Activated T-cell treated with anti-CD3 and anti-CD28 coated beads, Interleukin-2, amount 50 U/mL, for 72 hours (primary cell): Measurements from ENCODE around the gene PCSK5. TPM values are rescaled to one million over a fixed set of nuclear protein-coding genes. Genes with fewer than 3 reads are reported as not detected.

ENCODE experiments used
- ATAC-seq, 2 donors: fragments of 150-1000 bp; cut with Tn5 transposase; replicated peaks in 1 of 2; 2 replicates each; pipeline ENCODE4 v1.10.0; 2021; ENCODE audit warnings: moderate library complexity in 2 of 2, mild to moderate bottlenecking in 1 of 2
- DNase-seq, 2 donors: peaks; one replicate each; pipeline ENCODE4 v3.0.0; 2021 to 2022; ENCODE audit warnings: mixed read lengths in 1 of 2
- H3K27ac Mint-ChIP-seq: one replicate; pipeline ENCODE4 v1.8.0; 2022; ENCODE audit warnings: mild to moderate bottlenecking, moderate library complexity, mixed read lengths
- H3K27me3 Mint-ChIP-seq: one replicate; pipeline ENCODE4 v1.8.0; 2022; ENCODE audit warnings: low read depth, mixed read lengths
- H3K36me3 Mint-ChIP-seq, 2 donors: one replicate each; pipeline ENCODE4 v1.8.0; 2022; ENCODE audit warnings: mixed read lengths in 2 of 2, mild to moderate bottlenecking in 1 of 2; ENCODE audit not compliant: insufficient read depth in 2 of 2
- H3K4me1 Mint-ChIP-seq: one replicate; pipeline ENCODE4 v1.8.0; 2022; ENCODE audit warnings: low read depth, mixed read lengths
- H3K4me3 Mint-ChIP-seq, 2 donors: one replicate each; pipeline ENCODE4 v1.8.0; 2022; ENCODE audit warnings: mild to moderate bottlenecking in 2 of 2, mixed read lengths in 2 of 2, moderate library complexity in 2 of 2
- H3K9me3 Mint-ChIP-seq, 2 donors: one replicate each; pipeline ENCODE4 v1.8.0; 2022; ENCODE audit warnings: mixed read lengths in 2 of 2
- total RNA-seq, 2 donors: library from RNA; stranded (reverse); gene quantifications; one replicate each; pipeline ENCODE4 v1.2.3, GENCODE V29; 2022

Gene PCSK5
- total RNA-seq, 2 donors from 2014 or later: 3.7 to 4.7 TPM

- Mint-ChIP-seq H3K4me3 (no peak overlapping the region), H3K4me1 (no peaks in the 10 kb centered on the region), H3K9me3 (peaks cover 2 to 6% of the 10 kb centered on the region in 2 donors), H3K27me3 (no peaks in the 10 kb centered on the region), H3K36me3 (peaks cover 0 to 7% of the 10 kb centered on the region in 2 donors), H3K27ac (no peak overlapping the region)
- no peak for ATAC-seq
- no peak for DNase-seq
These were observed 376.8 kb downstream of the PCSK5 start for GRCh38 chr9:76267284-76267652.

GRCh38 chr9:76269789-76270188 is 379.3 kb downstream of the PCSK5 start:
- H3K4me1 Mint-ChIP-seq: no peaks in the 10 kb centered on the region
- no peaks in the 10 kb centered on the region for H3K9me3 Mint-ChIP-seq
- H3K27ac Mint-ChIP-seq: no peak overlapping the region
- ATAC-seq (no peak), DNase-seq (no peak)
- H3K27me3 Mint-ChIP-seq: no peaks in the 10 kb centered on the region
- H3K4me3 Mint-ChIP-seq: no peak overlapping the region
- no peaks in the 10 kb centered on the region for H3K36me3 Mint-ChIP-seq

GRCh38 chr9:76271755-76272154 is 381.3 kb downstream of the PCSK5 start:
- H3K27ac Mint-ChIP-seq: no peak overlapping the region
- no peaks in the 10 kb centered on the region for H3K36me3 Mint-ChIP-seq
- no peaks in the 10 kb centered on the region for H3K9me3 Mint-ChIP-seq
- H3K4me1 Mint-ChIP-seq: no peaks in the 10 kb centered on the region
- DNase-seq (no peak), ATAC-seq (no peak)
- no peaks in the 10 kb centered on the region for H3K27me3 Mint-ChIP-seq
- no peak overlapping the region for H3K4me3 Mint-ChIP-seq

GRCh38 chr9:76289042-76289441 is 398.6 kb downstream of the PCSK5 start:
- Mint-ChIP-seq H3K9me3 (no peaks in the 10 kb centered on the region), H3K36me3 (no peaks in the 10 kb centered on the region), H3K27me3 (no peaks in the 10 kb centered on the region), H3K4me3 (no peak overlapping the region), H3K27ac (no peak overlapping the region), H3K4me1 (no peaks in the 10 kb centered on the region)
- no peak for ATAC-seq
- no peak for DNase-seq

- Mint-ChIP-seq H3K4me1 (no peaks in the 10 kb centered on the region), H3K4me3 (no peak overlapping the region), H3K36me3 (no peaks in the 10 kb centered on the region), H3K27ac (no peak overlapping the region), H3K27me3 (no peaks in the 10 kb centered on the region), H3K9me3 (no peaks in the 10 kb centered on the region)
- ATAC-seq (no peak), DNase-seq (no peak)
These were observed 399.2 kb downstream of the PCSK5 start for GRCh38 chr9:76289703-76290102.

- Mint-ChIP-seq H3K9me3 (no peaks in the 10 kb centered on the region), H3K36me3 (no peaks in the 10 kb centered on the region), H3K27ac (no peak overlapping the region), H3K27me3 (no peaks in the 10 kb centered on the region), H3K4me3 (no peak overlapping the region), H3K4me1 (no peaks in the 10 kb centered on the region)
- ATAC-seq (no peak), DNase-seq (no peak)
These were observed 400.1 kb downstream of the PCSK5 start for GRCh38 chr9:76290555-76290954.

GRCh38 chr9:76292246-76292645 is 401.8 kb downstream of the PCSK5 start:
- H3K36me3 Mint-ChIP-seq: no peaks in the 10 kb centered on the region
- H3K9me3 Mint-ChIP-seq: no peaks in the 10 kb centered on the region
- no peak overlapping the region for H3K27ac Mint-ChIP-seq
- H3K4me1 Mint-ChIP-seq: no peaks in the 10 kb centered on the region
- ATAC-seq (no peak), DNase-seq (no peak)
- no peak overlapping the region for H3K4me3 Mint-ChIP-seq
- H3K27me3 Mint-ChIP-seq: no peaks in the 10 kb centered on the region

GRCh38 chr9:76292658-76293057 is 402.2 kb downstream of the PCSK5 start:
- H3K36me3 Mint-ChIP-seq: no peaks in the 10 kb centered on the region
- H3K9me3 Mint-ChIP-seq: no peaks in the 10 kb centered on the region
- no peaks in the 10 kb centered on the region for H3K4me1 Mint-ChIP-seq
- no peaks in the 10 kb centered on the region for H3K27me3 Mint-ChIP-seq
- ATAC-seq (no peak), DNase-seq (no peak)
- H3K4me3 Mint-ChIP-seq: no peak overlapping the region
- no peak overlapping the region for H3K27ac Mint-ChIP-seq

- H3K27me3 Mint-ChIP-seq: no peaks in the 10 kb centered on the region
- ATAC-seq: no peak
- no peak for DNase-seq
- no peaks in the 10 kb centered on the region for H3K36me3 Mint-ChIP-seq
- H3K27ac Mint-ChIP-seq: no peak overlapping the region
- no peaks in the 10 kb centered on the region for H3K4me1 Mint-ChIP-seq
- no peak overlapping the region for H3K4me3 Mint-ChIP-seq
- no peaks in the 10 kb centered on the region for H3K9me3 Mint-ChIP-seq
These were observed 403.8 kb downstream of the PCSK5 start for GRCh38 chr9:76294301-76294700.

- Mint-ChIP-seq H3K27ac (no peak overlapping the region), H3K27me3 (no peaks in the 10 kb centered on the region), H3K9me3 (no peaks in the 10 kb centered on the region), H3K4me1 (no peaks in the 10 kb centered on the region), H3K4me3 (no peak overlapping the region), H3K36me3 (no peaks in the 10 kb centered on the region)
- DNase-seq (no peak), ATAC-seq (no peak)
These were observed 406.3 kb downstream of the PCSK5 start for GRCh38 chr9:76296561-76297310.

- ATAC-seq (no peak), DNase-seq (no peak)
- Mint-ChIP-seq H3K27me3 (no peaks in the 10 kb centered on the region), H3K27ac (no peak overlapping the region), H3K9me3 (no peaks in the 10 kb centered on the region), H3K4me3 (no peak overlapping the region), H3K36me3 (no peaks in the 10 kb centered on the region), H3K4me1 (no peaks in the 10 kb centered on the region)
These were observed 407.3 kb downstream of the PCSK5 start for GRCh38 chr9:76297721-76298239.

- Mint-ChIP-seq H3K4me3 (no peak overlapping the region), H3K4me1 (no peaks in the 10 kb centered on the region), H3K27me3 (no peaks in the 10 kb centered on the region), H3K27ac (no peak overlapping the region), H3K36me3 (no peaks in the 10 kb centered on the region), H3K9me3 (no peaks in the 10 kb centered on the region)
- ATAC-seq (no peak), DNase-seq (no peak)
These were observed 408.2 kb downstream of the PCSK5 start for GRCh38 chr9:76298521-76299144.

GRCh38 chr9:76302543-76302942 is 412.1 kb downstream of the PCSK5 start:
- H3K27me3 Mint-ChIP-seq: no peaks in the 10 kb centered on the region
- H3K36me3 Mint-ChIP-seq: no peaks in the 10 kb centered on the region
- no peaks in the 10 kb centered on the region for H3K4me1 Mint-ChIP-seq
- ATAC-seq (no peak), DNase-seq (no peak)
- no peaks in the 10 kb centered on the region for H3K9me3 Mint-ChIP-seq
- no peak overlapping the region for H3K4me3 Mint-ChIP-seq
- no peak overlapping the region for H3K27ac Mint-ChIP-seq
